ENCODE data around the gene DEPDC7.
A peak's percentile ranks its signal among the peaks of the same experiment; 100 is the strongest.

DEPDC7 gene

DNA sequence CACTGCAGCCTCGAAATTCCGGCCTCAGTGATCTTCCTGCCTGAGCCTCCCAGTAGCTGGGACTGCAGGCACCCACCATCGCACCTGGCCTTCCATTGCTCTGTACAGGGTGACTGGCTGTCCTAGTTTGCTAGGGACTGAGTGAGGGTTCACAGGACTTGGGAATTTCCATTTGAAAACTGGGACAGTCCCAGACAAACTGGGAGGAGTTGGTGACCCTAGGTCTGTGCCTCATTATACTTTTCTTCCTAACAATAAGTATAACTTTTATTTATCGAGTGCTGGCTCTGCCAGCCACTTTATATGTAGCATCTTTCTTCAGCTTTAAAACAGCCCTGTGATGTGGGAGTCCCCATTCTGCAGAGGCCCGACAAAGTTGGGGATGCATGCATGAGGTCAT, 49.2 kb downstream of the DEPDC7 start:
- in situ Hi-C loops (cut with HindIII; ENCODE audit: low pct_ligation_motif_present, low sequenced_read_pairs), result no loop called here
- no peak overlapping the region for H3K27ac ChIP-seq
- TF ChIP-seq, protein P1, sequence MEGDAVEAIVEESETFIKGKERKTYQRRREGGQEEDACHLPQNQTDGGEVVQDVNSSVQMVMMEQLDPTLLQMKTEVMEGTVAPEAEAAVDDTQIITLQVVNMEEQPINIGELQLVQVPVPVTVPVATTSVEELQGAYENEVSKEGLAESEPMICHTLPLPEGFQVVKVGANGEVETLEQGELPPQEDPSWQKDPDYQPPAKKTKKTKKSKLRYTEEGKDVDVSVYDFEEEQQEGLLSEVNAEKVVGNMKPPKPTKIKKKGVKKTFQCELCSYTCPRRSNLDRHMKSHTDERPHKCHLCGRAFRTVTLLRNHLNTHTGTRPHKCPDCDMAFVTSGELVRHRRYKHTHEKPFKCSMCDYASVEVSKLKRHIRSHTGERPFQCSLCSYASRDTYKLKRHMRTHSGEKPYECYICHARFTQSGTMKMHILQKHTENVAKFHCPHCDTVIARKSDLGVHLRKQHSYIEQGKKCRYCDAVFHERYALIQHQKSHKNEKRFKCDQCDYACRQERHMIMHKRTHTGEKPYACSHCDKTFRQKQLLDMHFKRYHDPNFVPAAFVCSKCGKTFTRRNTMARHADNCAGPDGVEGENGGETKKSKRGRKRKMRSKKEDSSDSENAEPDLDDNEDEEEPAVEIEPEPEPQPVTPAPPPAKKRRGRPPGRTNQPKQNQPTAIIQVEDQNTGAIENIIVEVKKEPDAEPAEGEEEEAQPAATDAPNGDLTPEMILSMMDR (IDR thresholded peaks at IDR 0.05; ENCODE audit: low read depth, low read length, missing control alignments), result no peak
- peaks cover 42% of the 10 kb centered on the region for H3K36me3 ChIP-seq (replicated peaks)
- no peak overlapping the region for H3K4me3 ChIP-seq (ENCODE audit: low read depth, low read length)
- DNase-seq, result no peak
- no peaks in the 10 kb centered on the region for H3K27me3 ChIP-seq (replicated peaks)

GRCh38 chr11:33065445-33066178, 49.9 kb downstream of the DEPDC7 start:
- H3K4me3 ChIP-seq (ENCODE audit: low read depth, low read length), result no peak overlapping the region
- DNase-seq, result peak; percentile 64
- TF ChIP-seq, protein P1 (IDR thresholded peaks at IDR 0.05; ENCODE audit: low read depth, low read length, missing control alignments), result peak; percentile 96
- peaks cover 44% of the 10 kb centered on the region for H3K36me3 ChIP-seq (replicated peaks)
- in situ Hi-C loops (cut with HindIII; ENCODE audit: low pct_ligation_motif_present, low sequenced_read_pairs), result no loop called here
- no peaks in the 10 kb centered on the region for H3K27me3 ChIP-seq (replicated peaks)
- H3K27ac ChIP-seq, result no peak overlapping the region

DNA sequence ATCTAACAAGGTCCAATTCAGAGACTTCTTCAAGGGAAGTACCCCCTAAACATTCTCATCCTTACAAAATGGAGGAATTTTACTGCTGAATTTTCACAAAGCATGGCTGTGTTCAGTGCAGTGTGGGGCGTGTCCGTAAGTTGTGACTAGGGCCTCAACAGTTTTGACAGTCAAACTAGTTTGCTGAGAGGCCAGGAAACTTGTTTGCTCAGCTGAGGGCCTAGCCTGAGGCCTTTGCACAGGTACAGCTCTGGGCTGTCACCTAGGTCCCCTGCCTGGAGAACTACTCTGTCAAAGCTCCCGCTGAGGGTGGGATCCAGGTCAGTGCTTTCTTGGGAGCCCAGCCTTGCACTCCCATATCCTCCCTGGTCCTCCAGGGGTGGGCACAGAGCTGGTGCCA, 51.6 kb downstream of the DEPDC7 start:
- H3K27ac ChIP-seq, result no peak overlapping the region
- H3K36me3 ChIP-seq (replicated peaks), result peaks cover 45% of the 10 kb centered on the region
- no peaks in the 10 kb centered on the region for H3K27me3 ChIP-seq (replicated peaks)
- DNase-seq, result no peak
- no peak overlapping the region for H3K4me3 ChIP-seq (ENCODE audit: low read depth, low read length)
- in situ Hi-C loops (cut with HindIII; ENCODE audit: low pct_ligation_motif_present, low sequenced_read_pairs), result no loop called here
- TF ChIP-seq, protein P1 (IDR thresholded peaks at IDR 0.05; ENCODE audit: low read depth, low read length, missing control alignments), result no peak

DNA sequence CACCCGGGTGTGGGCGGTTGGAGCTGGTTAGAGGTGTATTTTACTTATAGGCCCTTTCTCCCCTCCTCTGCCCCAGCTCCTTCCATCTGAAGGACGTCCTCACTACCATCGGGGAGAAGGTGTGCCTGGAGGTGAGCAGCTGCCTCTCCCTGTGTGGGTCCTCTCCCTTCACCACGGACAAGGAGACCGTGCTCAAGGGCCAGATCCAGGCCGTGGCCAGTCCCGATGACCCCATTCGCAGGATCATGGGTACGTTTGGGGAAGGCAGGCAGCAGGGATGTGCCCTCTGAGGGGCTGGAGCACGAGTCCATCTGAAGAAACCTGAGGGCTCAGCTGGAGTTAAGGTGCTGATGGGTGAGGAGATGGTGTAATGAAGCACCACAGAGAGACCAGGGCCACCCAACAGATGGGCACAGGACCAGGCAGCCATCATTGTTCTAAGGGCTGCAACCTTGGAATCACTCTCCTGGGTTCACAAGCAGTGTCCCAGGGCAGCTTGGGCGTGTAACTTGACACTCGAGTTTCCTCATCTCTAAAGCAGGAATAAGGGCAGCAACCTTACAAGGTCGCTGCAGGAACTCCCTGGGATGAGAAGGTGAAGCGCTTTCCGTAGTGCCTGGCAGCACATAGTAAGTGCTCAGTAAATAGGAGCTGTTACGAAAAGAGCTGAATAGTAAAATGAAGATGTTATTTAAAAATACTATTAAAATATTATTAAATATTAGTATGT, 53.1 kb downstream of the DEPDC7 start:
- TF ChIP-seq, protein P1 (IDR thresholded peaks at IDR 0.05; ENCODE audit: low read depth, low read length, missing control alignments), result no peak
- no peak overlapping the region for H3K4me3 ChIP-seq (ENCODE audit: low read depth, low read length)
- no peak for DNase-seq
- no peaks in the 10 kb centered on the region for H3K27me3 ChIP-seq (replicated peaks)
- in situ Hi-C loops (cut with HindIII; ENCODE audit: low pct_ligation_motif_present, low sequenced_read_pairs), result no loop called here
- H3K27ac ChIP-seq, result no peak overlapping the region
- peaks cover 50% of the 10 kb centered on the region for H3K36me3 ChIP-seq (replicated peaks)

- H3K27ac ChIP-seq, result no peak overlapping the region
- TF ChIP-seq, protein P1 (IDR thresholded peaks at IDR 0.05; ENCODE audit: low read depth, low read length, missing control alignments), result no peak
- no peak for DNase-seq
- H3K4me3 ChIP-seq (ENCODE audit: low read depth, low read length), result no peak overlapping the region
- no peaks in the 10 kb centered on the region for H3K27me3 ChIP-seq (replicated peaks)
- in situ Hi-C loops (cut with HindIII; ENCODE audit: low pct_ligation_motif_present, low sequenced_read_pairs), result no loop called here
- H3K36me3 ChIP-seq (replicated peaks), result peaks cover 46% of the 10 kb centered on the region
Measured at GRCh38 chr11:33072465-33072864, 56.8 kb downstream of the DEPDC7 start.
